Hepatocyte (in vitro differentiated cells): Measurements from ENCODE around the gene GOLM1.

Source experiments
- EZH2phosphoT487 ChIP-seq: fragments of 200-600 bp; sonication (generic); IDR thresholded peaks from one replicate; pipeline ENCODE4 v1.6.1; 2018; ENCODE audit warnings: antibody characterized with exemption, mild to moderate bottlenecking, low read depth, moderate library complexity; ENCODE audit not compliant: unreplicated experiment, severe bottlenecking
- TF ChIP-seq, protein P1 (sequence below): fragments of 200-600 bp; sonication (generic); IDR thresholded peaks from 2 replicates; pipeline ENCODE4 v1.5.1; 2016; ENCODE audit warnings: antibody characterized with exemption, mild to moderate bottlenecking; ENCODE audit not compliant: poor library complexity

DNA sequence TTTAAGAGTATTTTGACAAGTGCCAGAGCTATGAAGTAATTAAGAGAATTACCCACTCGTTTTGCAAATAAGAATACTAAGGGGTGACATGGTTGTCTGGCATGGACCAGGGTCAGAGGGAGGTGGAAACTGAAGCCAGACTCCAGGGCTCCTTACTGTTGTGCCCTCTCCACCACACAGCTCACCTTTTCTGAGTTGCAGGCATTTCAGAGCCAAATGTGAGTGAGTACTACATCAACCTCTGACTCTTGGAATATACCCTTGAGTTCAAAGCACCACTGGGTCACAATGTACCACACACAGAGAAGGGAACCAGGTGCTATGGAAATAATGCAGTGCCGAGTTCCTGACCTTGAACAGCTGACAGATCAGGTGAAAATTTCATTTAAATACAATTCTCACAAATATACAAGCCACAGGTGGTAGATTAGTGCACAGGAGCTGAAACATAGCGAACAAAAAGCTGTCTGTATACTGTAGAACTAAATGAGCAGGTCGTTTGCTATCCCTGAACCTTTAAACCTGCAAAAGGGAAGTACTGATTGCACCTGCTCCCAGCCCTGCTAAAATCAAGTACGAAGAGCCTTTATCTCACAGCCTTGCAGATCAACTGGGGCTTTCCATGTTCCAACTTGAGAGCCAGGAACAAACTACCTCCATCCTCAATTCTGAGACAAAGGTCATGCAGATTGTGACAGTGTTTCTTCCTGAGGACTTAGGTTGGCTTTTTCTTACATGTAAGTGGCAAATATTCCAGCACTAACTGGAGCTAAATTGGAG lies 57.0 kb downstream of the GOLM1 start:
- TF ChIP-seq, protein P1, sequence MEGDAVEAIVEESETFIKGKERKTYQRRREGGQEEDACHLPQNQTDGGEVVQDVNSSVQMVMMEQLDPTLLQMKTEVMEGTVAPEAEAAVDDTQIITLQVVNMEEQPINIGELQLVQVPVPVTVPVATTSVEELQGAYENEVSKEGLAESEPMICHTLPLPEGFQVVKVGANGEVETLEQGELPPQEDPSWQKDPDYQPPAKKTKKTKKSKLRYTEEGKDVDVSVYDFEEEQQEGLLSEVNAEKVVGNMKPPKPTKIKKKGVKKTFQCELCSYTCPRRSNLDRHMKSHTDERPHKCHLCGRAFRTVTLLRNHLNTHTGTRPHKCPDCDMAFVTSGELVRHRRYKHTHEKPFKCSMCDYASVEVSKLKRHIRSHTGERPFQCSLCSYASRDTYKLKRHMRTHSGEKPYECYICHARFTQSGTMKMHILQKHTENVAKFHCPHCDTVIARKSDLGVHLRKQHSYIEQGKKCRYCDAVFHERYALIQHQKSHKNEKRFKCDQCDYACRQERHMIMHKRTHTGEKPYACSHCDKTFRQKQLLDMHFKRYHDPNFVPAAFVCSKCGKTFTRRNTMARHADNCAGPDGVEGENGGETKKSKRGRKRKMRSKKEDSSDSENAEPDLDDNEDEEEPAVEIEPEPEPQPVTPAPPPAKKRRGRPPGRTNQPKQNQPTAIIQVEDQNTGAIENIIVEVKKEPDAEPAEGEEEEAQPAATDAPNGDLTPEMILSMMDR, result no peak
- no peak for TF ChIP-seq EZH2phosphoT487
